Caco-2 (cell line): ENCODE data around the gene DRC7. TPM values are rescaled to one million over a fixed set of nuclear protein-coding genes. Genes with fewer than 3 reads are reported as not detected.

ENCODE experiments used
- BruUV-seq: library from RNA; stranded (reverse); fragments of 400-500 nt; replicated peaks from 2 replicates; lab custom pipeline; 2021; lab: Mats Ljungman, UMichigan
- CTCF ChIA-PET: fragments of 300-600 bp; sonication (Branson Sonifier 250); formaldehyde crosslinking; loops from one replicate; lab custom pipeline; 2022; ENCODE audit warnings: antibody characterized with exemption; lab: Charles Lee
- POLR2A ChIA-PET: fragments of 300-600 bp; sonication (Branson Sonifier 250); formaldehyde crosslinking; loops from one replicate; lab custom pipeline; 2022; ENCODE audit warnings: antibody characterized with exemption; lab: Charles Lee
- DNase-seq, 2 experiments: peaks; one replicate each; pipeline versions ENCODE4 v3.0.0 to v3.0.0-alpha.2; 2020 to 2022
- H3K27me3 ChIP-seq: replicated peaks from 2 replicates; pipeline ENCODE4 v1.6.0; 2011; ENCODE audit warnings: low read length; ENCODE audit not compliant: control insufficient read depth, insufficient read depth
- H3K36me3 ChIP-seq: 2 replicates; pipeline ENCODE4 v1.5.1; 2011; ENCODE audit warnings: low read length; ENCODE audit not compliant: control insufficient read depth, insufficient read depth
- H3K4me1 ChIP-seq: fragments of 250-450 bp; sonication (Bioruptor Pico); 2 replicates; pipeline ENCODE4 v1.5.1; 2020; ENCODE audit warnings: mild to moderate bottlenecking
- H3K4me3 ChIP-seq: 2 replicates; pipeline ENCODE4 v1.5.1; 2011; ENCODE audit warnings: low read depth, mild to moderate bottlenecking, control low read depth, low read length
- H3K9me3 ChIP-seq: fragments of 250-450 bp; sonication (Bioruptor Pico); 2 replicates; pipeline ENCODE4 v1.5.1; 2020; ENCODE audit warnings: mild to moderate bottlenecking, moderate library complexity
- H3K27ac Mint-ChIP-seq: one replicate; pipeline ENCODE4 v1.8.0; 2022; ENCODE audit warnings: mixed read lengths; ENCODE audit not compliant: unreplicated experiment
- H3K27me3 Mint-ChIP-seq: one replicate; pipeline ENCODE4 v1.8.0; 2022; ENCODE audit warnings: mixed read lengths; ENCODE audit not compliant: insufficient read depth, unreplicated experiment
- H3K36me3 Mint-ChIP-seq: one replicate; pipeline ENCODE4 v1.8.0; 2022; ENCODE audit warnings: mild to moderate bottlenecking, mixed read lengths; ENCODE audit not compliant: insufficient read depth, unreplicated experiment
- H3K4me1 Mint-ChIP-seq: one replicate; pipeline ENCODE4 v1.8.0; 2022; ENCODE audit warnings: low read depth, mixed read lengths; ENCODE audit not compliant: unreplicated experiment
- H3K4me3 Mint-ChIP-seq: one replicate; pipeline ENCODE4 v1.8.0; 2022; ENCODE audit warnings: mild to moderate bottlenecking, moderate library complexity, mixed read lengths; ENCODE audit not compliant: unreplicated experiment
- H3K9me3 Mint-ChIP-seq: one replicate; pipeline ENCODE4 v1.8.0; 2022; ENCODE audit warnings: mixed read lengths; ENCODE audit not compliant: unreplicated experiment
- intact Hi-C: fragments of 100-400 bp; cut with micrococcal nuclease; formaldehyde crosslinking; loops from one replicate; pipeline ENCODE4 v1.10.0; 2022; ENCODE audit not compliant: unreplicated experiment
- total RNA-seq: library from RNA; stranded (reverse); gene quantifications from 2 replicates; pipeline ENCODE4 v1.2.3, GENCODE V29; 2022
- TF ChIP-seq, protein P1 (sequence below), 2 experiments: fragments of 200-600 bp in 1 of 2; IDR thresholded peaks; 1 replicate in 1 of 2; 2 replicates in 1 of 2; pipeline versions ENCODE4 v1.5.1 to v1.8.0; 2011 to 2022; ENCODE audit warnings: antibody characterized with exemption in 1 of 2, control low read depth in 1 of 2, inconsistent platforms in 1 of 2, low read depth in 1 of 2, low read length in 1 of 2, mild to moderate bottlenecking in 1 of 2, moderate library complexity in 1 of 2; ENCODE audit not compliant: insufficient read depth in 1 of 2, severe bottlenecking in 1 of 2, unreplicated experiment in 1 of 2

DRC7 gene
- total RNA-seq, 1 experiment from 2014 or later: 1.1 TPM

DNA sequence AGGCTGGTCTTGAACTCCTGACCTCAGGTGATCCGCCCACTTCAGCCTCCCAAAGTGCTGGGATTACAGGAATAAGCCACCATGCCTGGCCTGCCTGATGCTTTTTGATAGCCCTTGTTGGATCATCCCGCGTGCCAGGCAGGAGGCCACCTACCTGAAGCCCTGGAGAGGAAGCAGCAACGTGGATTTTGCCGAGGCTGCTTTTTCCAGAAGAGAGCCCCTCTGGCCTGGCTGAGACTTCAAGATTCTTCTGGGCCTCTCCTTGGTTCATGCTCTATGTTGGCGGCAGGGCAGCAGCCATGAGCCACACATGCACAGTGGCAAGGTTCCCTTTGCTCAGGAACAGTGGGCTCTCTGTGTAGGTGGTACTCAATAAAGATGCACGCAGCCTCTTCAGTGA, 52.5 kb downstream of the DRC7 start:
- H3K27me3 ChIP-seq: no peaks in the 10 kb centered on the region
- no peak for DNase-seq

DNA sequence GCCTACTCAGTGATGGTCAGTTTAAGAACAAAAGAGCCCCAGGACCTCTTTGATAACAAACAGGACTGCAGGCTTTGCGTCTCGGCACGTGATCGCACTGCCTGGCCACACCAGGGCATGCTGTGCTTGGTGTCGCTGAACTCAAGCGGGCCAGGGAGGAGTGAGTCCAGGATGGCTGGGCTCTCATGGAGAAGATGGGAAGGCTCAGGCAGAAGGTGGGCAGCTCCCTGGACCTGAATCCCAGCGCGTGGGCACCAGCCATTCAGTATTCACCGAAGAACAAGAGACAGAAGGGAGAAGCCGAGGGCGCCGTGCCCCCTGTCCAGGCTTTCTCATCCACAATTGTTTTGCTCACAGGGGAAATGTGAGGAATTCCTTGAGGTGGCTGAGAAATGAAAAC, 52.9 kb downstream of the DRC7 start:
- Mint-ChIP-seq H3K4me3 (no peak overlapping the region), H3K4me1 (no peaks in the 10 kb centered on the region), H3K36me3 (peaks cover 4% of the 10 kb centered on the region), H3K27me3 (no peaks in the 10 kb centered on the region), H3K27ac (no peak overlapping the region), H3K9me3 (no peaks in the 10 kb centered on the region)
- H3K4me3 ChIP-seq: no peak overlapping the region
- no peaks in the 10 kb centered on the region for H3K36me3 ChIP-seq
- POLR2A ChIA-PET: no interaction called here
- no peaks in the 10 kb centered on the region for H3K9me3 ChIP-seq
- H3K4me1 ChIP-seq: peaks cover 4% of the 10 kb centered on the region; the same call in 1 of the 2 replicates
- no peaks in the 10 kb centered on the region for H3K27me3 ChIP-seq
- no TSS peak for BruUV-seq
- intact Hi-C loops: no loop called here
- TF ChIP-seq, protein P1, sequence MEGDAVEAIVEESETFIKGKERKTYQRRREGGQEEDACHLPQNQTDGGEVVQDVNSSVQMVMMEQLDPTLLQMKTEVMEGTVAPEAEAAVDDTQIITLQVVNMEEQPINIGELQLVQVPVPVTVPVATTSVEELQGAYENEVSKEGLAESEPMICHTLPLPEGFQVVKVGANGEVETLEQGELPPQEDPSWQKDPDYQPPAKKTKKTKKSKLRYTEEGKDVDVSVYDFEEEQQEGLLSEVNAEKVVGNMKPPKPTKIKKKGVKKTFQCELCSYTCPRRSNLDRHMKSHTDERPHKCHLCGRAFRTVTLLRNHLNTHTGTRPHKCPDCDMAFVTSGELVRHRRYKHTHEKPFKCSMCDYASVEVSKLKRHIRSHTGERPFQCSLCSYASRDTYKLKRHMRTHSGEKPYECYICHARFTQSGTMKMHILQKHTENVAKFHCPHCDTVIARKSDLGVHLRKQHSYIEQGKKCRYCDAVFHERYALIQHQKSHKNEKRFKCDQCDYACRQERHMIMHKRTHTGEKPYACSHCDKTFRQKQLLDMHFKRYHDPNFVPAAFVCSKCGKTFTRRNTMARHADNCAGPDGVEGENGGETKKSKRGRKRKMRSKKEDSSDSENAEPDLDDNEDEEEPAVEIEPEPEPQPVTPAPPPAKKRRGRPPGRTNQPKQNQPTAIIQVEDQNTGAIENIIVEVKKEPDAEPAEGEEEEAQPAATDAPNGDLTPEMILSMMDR (IDR thresholded peaks at IDR 0.05; ENCODE audit: insufficient read depth in 1 of 2, low read depth in 1 of 2, low read length in 1 of 2, severe bottlenecking in 1 of 2, unreplicated experiment in 1 of 2): no peak
- no peak for DNase-seq
- CTCF ChIA-PET: interaction anchor here (1.9 kb wide), 1 partner anchor 12 kb away, joined by 9 read pairs; the partner anchor contains the start of gene KATNB1

More for the DNA sequence above, 52.5 kb downstream of the DRC7 start:
- Mint-ChIP-seq H3K4me1 (no peaks in the 10 kb centered on the region), H3K9me3 (no peaks in the 10 kb centered on the region), H3K27ac (no peak overlapping the region), H3K27me3 (no peaks in the 10 kb centered on the region), H3K36me3 (peaks cover 4% of the 10 kb centered on the region), H3K4me3 (no peak overlapping the region)
- intact Hi-C loops: no loop called here
- BruUV-seq: no TSS peak
- Histone ChIP-seq H3K4me3 (no peak overlapping the region), H3K9me3 (no peaks in the 10 kb centered on the region), H3K36me3 (no peaks in the 10 kb centered on the region), H3K4me1 (peaks cover 4% of the 10 kb centered on the region; the same call in 1 of the 2 replicates)
- POLR2A ChIA-PET: no interaction called here
- CTCF ChIA-PET: no interaction called here
- TF ChIP-seq, protein P1 (IDR thresholded peaks at IDR 0.05; ENCODE audit: insufficient read depth in 1 of 2, low read depth in 1 of 2, low read length in 1 of 2, severe bottlenecking in 1 of 2, unreplicated experiment in 1 of 2): no peak

GRCh38 chr16:57747996-57748395, 53.4 kb downstream of the DRC7 start:
- BruUV-seq: no TSS peak
- intact Hi-C loops: no loop called here
- no peak overlapping the region for H3K27ac Mint-ChIP-seq
- H3K4me3 Mint-ChIP-seq: no peak overlapping the region
- ChIA-PET CTCF (interaction anchor here (0.8 to 1.9 kb wide), 2 partner anchors 12 to 99 kb away, joined by 3 to 9 read pairs; partner anchors contain the start of gene KATNB1), POLR2A (interaction anchor here (1.7 kb wide), 1 partner anchor 13 kb away, joined by 7 read pairs; the partner anchor contains the start of gene KATNB1)
- no peak for DNase-seq
- TF ChIP-seq, protein P1 (IDR thresholded peaks at IDR 0.05; ENCODE audit: insufficient read depth in 1 of 2, low read depth in 1 of 2, low read length in 1 of 2, severe bottlenecking in 1 of 2, unreplicated experiment in 1 of 2): no peak
- H3K27me3 Mint-ChIP-seq: no peaks in the 10 kb centered on the region
- H3K27me3 ChIP-seq: no peaks in the 10 kb centered on the region
- H3K4me1 Mint-ChIP-seq: no peaks in the 10 kb centered on the region
- H3K9me3 Mint-ChIP-seq: no peaks in the 10 kb centered on the region
- no peak overlapping the region for H3K4me3 ChIP-seq
- peaks cover 4% of the 10 kb centered on the region; the same call in 1 of the 2 replicates for H3K4me1 ChIP-seq
- H3K36me3 Mint-ChIP-seq: peaks cover 4% of the 10 kb centered on the region
- H3K9me3 ChIP-seq: no peaks in the 10 kb centered on the region
- H3K36me3 ChIP-seq: no peaks in the 10 kb centered on the region
